ENCODE results near the gene NECTIN2. TPM values are rescaled to one million over a fixed set of nuclear protein-coding genes. Genes with fewer than 3 reads are reported as not detected.

The NECTIN2 gene
- total RNA-seq, 2 donors from 2014 or later, result 223 to 279 TPM

GRCh38 chr19:44812142-44812718 lies 33.9 kb upstream of the NECTIN2 start:
- H3K4me3 ChIP-seq, result no peak overlapping the region
- peaks cover 0 to 21% of the 10 kb centered on the region in 2 donors for H3K36me3 ChIP-seq
- DNase-seq (ENCODE audit: low spot score), result no peak
- intact Hi-C loops (cut with DNase I), result no loop called here
- WGBS, result 85% methylated on average over 21 of the region's 28 CpGs
- no peaks in the 10 kb centered on the region for H3K27me3 ChIP-seq (replicated peaks; ENCODE audit: insufficient read depth)
- no peak overlapping the region for H3K27ac ChIP-seq
- TF ChIP-seq, protein P1, sequence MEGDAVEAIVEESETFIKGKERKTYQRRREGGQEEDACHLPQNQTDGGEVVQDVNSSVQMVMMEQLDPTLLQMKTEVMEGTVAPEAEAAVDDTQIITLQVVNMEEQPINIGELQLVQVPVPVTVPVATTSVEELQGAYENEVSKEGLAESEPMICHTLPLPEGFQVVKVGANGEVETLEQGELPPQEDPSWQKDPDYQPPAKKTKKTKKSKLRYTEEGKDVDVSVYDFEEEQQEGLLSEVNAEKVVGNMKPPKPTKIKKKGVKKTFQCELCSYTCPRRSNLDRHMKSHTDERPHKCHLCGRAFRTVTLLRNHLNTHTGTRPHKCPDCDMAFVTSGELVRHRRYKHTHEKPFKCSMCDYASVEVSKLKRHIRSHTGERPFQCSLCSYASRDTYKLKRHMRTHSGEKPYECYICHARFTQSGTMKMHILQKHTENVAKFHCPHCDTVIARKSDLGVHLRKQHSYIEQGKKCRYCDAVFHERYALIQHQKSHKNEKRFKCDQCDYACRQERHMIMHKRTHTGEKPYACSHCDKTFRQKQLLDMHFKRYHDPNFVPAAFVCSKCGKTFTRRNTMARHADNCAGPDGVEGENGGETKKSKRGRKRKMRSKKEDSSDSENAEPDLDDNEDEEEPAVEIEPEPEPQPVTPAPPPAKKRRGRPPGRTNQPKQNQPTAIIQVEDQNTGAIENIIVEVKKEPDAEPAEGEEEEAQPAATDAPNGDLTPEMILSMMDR (IDR thresholded peaks at IDR 0.05), result no peak
- no peak for TF ChIP-seq POLR2A (IDR thresholded peaks at IDR 0.05)
- no peak for TF ChIP-seq POLR2AphosphoS5 (IDR thresholded peaks at IDR 0.05)
- H3K4me1 ChIP-seq (replicated peaks), result peaks cover 19% of the 10 kb centered on the region
- H3K9me3 ChIP-seq, result no peaks in the 10 kb centered on the region

- no peak overlapping the region for H3K4me3 ChIP-seq
- H3K36me3 ChIP-seq, result peaks cover 0 to 21% of the 10 kb centered on the region in 2 donors
- no peaks in the 10 kb centered on the region for H3K9me3 ChIP-seq
- 74% methylated on average over 35 of the region's 38 CpGs for WGBS
- no peaks in the 10 kb centered on the region for H3K27me3 ChIP-seq (replicated peaks; ENCODE audit: insufficient read depth)
- peaks cover 10% of the 10 kb centered on the region for H3K4me1 ChIP-seq (replicated peaks)
- TF ChIP-seq POLR2AphosphoS5 (IDR thresholded peaks at IDR 0.05) (no peak), POLR2A (IDR thresholded peaks at IDR 0.05) (no peak)
- TF ChIP-seq, protein P1 (IDR thresholded peaks at IDR 0.05), result no peak
- no peak for DNase-seq (ENCODE audit: low spot score)
- intact Hi-C loops (cut with DNase I), result no loop called here
- H3K27ac ChIP-seq, result no peak overlapping the region
Measured at GRCh38 chr19:44813070-44813840, 32.8 kb upstream of the NECTIN2 start.

DNA sequence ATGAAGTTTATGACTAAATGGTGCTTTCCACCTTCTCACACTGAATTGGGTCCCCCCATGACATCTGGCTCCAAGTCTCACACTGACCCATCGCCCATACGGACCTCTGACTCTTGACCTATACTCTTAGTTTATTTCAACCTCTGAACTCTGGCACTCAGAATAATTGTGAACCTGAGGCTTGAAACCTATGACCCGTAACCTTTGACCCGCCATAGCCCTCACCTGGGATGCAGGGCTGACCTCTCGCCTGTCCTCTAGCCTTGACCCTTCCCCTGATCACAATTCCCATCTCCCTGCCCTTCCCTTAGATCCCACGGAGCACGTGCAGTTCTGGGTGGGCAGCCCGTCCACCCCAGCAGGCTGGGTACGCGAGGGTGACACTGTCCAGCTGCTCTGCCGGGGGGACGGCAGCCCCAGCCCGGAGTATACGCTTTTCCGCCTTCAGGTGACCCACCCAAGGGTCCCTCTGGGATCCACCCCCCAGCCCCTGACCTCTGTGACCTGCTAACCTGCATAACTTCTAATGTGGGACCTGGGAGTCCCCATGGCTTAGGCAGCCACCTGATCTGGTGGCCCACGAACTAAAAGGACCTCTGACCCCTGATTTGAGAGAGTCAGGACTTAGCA lies 32.1 kb upstream of the NECTIN2 start:
- H3K27me3 ChIP-seq (replicated peaks; ENCODE audit: insufficient read depth), result no peaks in the 10 kb centered on the region
- H3K27ac ChIP-seq, result no peak overlapping the region
- TF ChIP-seq POLR2AphosphoS5 (IDR thresholded peaks at IDR 0.05), result no peak
- TF ChIP-seq, protein P1 (IDR thresholded peaks at IDR 0.05), result no peak
- no peak for TF ChIP-seq POLR2A (IDR thresholded peaks at IDR 0.05)
- no peak overlapping the region for H3K4me3 ChIP-seq
- intact Hi-C loops (cut with DNase I), result no loop called here
- peaks cover 0 to 21% of the 10 kb centered on the region in 2 donors for H3K36me3 ChIP-seq
- H3K4me1 ChIP-seq (replicated peaks), result peaks cover 6% of the 10 kb centered on the region
- H3K9me3 ChIP-seq, result no peaks in the 10 kb centered on the region
- DNase-seq (ENCODE audit: low spot score), result no peak
- WGBS, result 86% methylated on average over 16 of the region's 16 CpGs

- Histone ChIP-seq H3K4me3 (no peak overlapping the region), H3K9me3 (no peaks in the 10 kb centered on the region), H3K27me3 (replicated peaks; ENCODE audit: insufficient read depth) (no peaks in the 10 kb centered on the region), H3K4me1 (replicated peaks) (peaks cover 6% of the 10 kb centered on the region), H3K27ac (no peak overlapping the region), H3K36me3 (peaks cover 0 to 21% of the 10 kb centered on the region in 2 donors)
- intact Hi-C loops (cut with DNase I), result no loop called here
- WGBS, result 88% methylated on average over 17 of the region's 17 CpGs
- TF ChIP-seq, protein P1 (IDR thresholded peaks at IDR 0.05), result no peak
- TF ChIP-seq POLR2A (IDR thresholded peaks at IDR 0.05) (no peak), POLR2AphosphoS5 (IDR thresholded peaks at IDR 0.05) (no peak)
- DNase-seq (ENCODE audit: low spot score), result no peak
Measured at GRCh38 chr19:44814517-44814916, 31.6 kb upstream of the NECTIN2 start.

Measured in prostate gland (tissue), 2 donors.